Stimulated activated CD4-positive, alpha-beta T cell treated with anti-CD3 and anti-CD28 coated beads, Interleukin-2, amount 100 ng/mL, for 48 hours (primary cell): ENCODE measurements around the gene CLIC3.

Experiments used
- DNase-seq, 2 donors: peaks; one replicate each; pipeline ENCODE4 v3.0.0-alpha.2; 2020

CLIC3 gene

DNA sequence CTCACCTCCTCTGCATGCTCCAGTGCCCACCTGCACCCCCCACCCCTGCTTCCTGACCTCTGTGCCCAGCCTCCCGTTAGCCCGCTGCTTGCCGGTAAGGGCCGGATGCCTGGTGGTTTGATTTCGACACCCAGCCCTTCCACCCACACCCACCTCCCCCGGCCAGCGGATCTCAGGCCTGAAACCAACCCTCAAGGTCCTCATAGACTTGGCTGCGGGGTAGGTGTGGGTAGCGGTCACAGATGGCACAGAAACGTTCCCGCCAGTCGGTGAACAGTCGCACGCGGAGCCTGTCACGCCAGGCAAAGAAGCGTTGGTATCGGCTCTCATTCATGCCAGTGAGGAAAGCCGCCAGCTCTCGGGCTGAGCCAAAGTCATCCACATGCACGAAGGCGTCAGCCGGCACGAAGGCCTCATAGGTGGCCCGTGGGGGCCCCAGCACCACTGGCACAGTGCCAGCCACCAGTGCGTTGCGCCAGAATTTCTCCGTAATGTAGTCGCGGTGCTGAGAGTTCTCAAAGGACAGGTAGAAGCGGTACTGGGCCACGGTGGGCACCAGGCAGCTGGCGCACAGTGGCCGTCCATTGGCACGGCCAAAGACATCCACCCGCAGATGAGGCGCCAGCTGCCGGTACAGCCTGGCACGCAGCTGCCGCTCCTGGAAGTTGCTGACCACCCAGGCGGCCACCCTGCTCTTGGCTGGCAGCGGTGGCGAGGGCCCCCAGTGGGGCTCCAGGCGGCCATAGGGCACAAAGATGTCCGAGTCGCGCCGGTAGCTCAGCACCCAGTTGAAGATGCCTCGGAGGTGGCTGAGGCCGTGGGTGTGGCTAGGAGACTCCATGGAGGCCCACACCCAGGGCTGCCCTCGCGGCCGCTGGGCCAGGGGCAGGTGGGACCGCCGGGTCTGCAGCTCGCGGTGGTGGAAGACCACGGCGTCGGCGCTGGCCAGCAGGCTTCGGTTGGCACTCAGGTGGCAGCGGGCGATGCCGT lies 34.5 kb upstream of the CLIC3 start:
- peak in 1 of 2 donors; percentile 32 for DNase-seq

DNA sequence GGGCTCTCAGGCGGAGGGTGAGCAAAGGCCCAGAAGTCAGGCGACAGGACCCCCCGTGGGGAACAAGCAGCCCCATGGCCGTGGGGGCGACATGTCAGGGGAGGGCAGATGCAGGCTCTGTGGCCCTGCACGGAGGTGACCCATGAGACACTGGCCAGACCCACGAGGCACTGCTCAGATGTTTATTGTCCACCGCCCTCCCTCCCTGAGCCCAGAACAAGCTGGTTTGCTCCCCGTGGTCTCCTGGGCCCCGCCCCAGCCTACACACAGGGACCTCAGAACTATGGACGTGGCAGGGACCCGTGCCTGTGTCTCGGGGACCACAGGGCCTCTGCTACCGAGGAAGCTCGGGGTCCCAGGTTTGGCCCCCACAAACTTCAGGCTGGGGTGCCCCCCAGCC lies 33.6 kb upstream of the CLIC3 start:
- no peak for DNase-seq

DNA sequence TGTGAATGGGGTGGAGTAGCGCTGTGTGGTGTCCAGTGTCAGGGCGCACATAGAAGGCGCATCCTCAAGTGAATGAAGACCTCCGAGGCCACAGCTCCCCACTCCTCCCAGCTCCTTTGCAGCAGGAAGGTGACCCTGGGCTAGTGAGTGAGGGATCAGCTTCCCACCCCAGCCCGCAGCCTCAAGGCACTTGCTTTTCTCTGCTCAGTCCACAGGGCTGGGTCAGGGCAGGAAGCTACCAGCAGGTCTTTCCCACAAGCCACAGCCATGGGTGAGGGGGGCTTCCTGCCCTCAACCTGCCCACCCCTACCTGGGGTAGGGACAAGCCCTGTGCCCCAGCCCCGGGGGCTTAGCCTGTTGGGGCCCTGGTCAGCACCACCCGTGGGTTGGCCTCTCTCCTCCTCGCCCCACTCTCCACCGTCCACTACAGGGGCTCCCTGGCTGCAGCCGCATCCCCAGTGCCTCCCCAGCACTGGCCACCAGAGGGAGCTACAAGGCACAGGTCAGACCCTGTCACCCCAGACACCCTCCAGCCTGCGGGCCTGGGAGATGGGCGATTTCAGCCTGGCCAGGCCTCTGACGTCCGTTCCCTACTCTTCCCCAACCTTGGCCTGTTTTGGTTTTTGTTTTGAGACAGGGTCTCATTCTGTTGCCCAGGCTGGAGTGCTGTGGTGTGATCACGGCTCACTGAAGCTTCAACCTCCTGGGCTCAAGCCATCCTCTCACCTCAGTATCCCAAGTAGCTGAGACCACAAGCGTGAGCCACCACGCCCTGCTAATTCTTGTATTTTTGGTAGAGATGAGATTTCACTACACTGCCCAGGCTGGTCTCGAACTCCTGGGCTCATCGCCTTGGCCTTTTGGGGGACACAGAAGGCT lies 32.9 kb upstream of the CLIC3 start:
- DNase-seq: peak; percentile 80 to 84

DNA sequence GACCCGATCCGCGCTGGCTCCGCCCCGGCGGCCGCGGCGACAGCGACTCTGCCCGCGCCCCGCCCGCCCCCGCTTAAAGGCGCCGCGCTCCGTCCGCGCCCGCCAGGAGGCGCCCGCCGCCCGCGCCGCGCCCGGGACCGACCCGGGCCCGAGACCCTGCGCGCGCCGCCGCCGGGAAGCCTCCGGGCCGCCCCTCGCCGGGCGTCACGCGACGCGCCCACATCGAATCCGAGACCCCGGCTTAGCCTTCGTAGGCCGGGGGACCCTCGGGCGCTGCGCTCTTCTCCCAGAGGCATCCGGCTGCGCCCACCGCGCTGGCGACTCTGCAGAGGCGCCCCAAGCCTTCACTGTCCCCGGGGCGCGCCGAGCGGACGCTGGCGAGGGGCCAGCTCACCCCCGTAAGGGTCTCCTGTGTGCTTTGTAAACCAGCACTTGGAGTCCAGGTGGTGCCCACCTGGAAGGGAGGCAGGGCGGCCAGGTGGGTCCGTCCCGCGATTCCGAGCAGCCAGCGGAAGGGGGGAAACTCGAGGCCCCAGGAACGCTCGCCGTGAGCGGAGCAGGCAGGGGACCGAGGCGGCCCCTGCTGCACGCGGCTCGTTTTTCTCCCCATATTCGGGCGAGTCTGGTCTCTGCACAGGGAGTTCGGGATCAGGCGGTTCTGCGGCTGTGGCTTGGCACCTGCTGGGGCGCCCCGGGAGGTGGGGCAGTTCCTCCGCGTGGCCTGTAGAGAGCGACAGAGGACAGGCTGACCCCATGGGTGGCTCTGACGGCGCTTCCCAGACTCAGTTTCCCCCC lies 32.1 kb upstream of the CLIC3 start:
- peak; percentile 57 to 69 for DNase-seq

DNA sequence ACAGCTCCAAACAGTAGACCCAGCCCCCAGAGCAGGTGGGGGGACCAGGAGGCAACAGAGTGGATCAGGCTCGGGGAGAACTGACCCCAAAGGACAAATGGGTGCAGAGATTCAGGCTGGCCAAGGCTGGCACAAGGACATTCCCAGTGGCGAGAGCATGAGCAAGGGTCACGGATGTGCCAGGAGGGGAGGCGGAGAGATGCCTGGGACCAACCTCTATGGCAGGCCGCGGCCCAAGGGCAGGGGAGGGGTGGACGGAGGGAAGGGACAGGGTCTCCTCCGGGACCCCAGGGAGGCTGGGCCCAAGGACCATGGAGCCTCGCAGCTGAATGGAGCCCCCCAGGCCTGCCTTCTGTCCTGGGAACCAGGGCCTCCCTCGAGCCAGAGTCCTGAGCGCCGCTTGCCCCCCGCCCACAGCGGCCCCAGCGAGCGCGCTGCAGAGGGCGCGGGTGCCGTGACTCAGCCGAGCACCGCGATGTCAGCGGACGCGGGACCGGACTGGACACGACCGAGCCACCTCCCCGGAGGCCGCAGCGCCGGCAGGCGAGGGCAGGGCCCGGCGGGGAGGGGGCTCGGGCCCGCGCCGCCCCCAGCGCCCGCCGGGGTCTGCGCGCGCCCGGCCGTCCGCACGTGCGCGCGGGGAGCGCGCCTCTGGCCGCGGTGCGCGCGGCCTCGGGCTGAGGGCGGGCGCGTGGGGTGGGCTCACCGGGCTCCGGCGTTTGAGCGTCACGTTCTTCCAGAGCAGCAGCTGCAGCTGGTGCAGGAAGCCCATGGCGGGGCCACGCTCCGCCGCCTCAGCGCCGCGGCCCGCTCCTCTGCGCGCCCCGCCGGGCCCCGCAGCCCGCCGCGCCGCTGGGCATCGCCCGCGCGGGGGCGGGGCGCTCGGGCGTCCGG lies 31.2 kb upstream of the CLIC3 start, which contains the start of gene ABCA2:
ABCA2 (minus strand) TSS at position 869 of the 894 bp plus-strand sequence; CDS start at position 772, 97 bp downstream.
- DNase-seq: no peak

DNA sequence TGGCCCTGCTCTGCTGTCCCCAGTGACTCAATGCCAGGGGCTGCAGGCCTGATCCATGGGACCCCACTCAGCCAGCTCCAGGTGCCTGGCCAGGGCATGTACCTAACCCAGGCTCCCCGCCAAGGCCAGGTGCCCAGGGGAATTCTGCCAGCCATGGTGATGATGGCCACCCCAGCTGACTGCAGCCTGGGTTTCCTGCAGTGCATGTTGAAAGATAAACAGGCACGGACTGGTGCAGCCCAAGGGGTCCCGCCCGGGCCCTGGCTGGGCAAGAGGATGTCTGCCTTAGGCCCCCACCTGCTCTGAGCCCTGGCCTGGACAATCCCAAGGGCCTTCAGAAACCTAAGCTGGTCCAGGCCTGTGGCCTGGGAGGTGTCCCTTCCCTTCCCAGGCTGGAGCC lies 30.5 kb upstream of the CLIC3 start:
- DNase-seq: no peak

DNA sequence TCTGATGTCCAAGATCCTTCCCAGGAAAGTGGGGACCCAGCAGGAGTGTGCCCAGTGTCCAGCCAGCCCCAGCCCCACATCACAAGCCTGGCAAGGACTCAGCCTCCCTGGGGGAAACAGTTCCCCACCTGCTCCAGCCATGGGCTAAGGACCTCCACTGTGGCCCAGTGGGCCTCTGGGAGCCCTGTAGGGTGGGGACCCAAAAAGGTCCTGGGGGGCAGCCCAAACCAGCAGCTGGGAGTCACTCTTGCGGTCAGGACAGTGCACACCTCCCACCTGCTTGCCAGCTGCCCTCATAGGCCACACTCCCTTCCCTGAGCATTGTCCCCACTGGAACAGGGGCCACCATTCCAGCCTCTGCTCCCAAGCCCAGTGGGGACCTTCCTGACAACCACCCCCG lies 30.0 kb upstream of the CLIC3 start:
- DNase-seq: no peak

DNA sequence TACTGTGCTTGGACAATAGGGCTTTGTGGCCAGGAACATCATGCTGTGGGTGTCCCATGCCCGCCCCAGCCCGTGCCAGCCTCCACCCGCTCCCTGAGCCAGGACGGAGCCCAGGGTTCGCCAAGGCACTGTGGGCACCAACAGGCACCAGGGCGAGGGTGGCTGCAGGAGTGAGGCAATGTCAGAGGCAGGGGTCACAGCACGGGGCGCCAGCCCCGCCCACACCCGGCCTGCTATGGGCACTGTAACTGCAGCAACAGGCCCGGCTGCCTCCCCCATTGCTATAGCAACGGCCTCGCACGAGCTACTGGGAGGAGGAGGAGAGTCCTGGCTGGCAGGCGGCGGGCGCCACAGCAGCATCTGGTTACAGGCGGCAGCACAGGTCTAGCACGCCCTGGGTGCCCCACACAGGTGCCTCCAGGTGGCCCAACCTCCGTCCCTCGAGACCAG lies 29.2 kb upstream of the CLIC3 start:
- DNase-seq: no peak

DNA sequence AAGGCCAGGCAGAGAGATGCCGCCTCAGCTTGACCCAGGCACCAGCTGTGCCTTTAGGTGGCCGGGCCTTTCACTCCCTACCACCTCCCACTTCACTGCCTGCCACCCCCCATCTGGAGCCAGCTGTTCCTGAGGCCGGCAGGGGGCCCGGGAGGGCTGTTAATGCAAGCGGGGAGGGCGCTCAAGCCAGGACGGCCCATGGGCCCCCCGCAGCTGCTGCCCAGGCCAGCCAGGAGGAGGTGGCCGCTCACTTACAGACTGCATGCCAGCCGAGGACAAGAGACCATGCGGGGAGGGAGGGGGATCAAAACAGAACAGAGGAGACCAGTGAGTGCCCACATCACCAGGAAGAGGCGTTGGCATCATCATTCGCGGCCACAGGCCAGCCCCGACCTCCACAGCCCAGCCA lies 27.2 kb upstream of the CLIC3 start:
- no peak for DNase-seq

DNA sequence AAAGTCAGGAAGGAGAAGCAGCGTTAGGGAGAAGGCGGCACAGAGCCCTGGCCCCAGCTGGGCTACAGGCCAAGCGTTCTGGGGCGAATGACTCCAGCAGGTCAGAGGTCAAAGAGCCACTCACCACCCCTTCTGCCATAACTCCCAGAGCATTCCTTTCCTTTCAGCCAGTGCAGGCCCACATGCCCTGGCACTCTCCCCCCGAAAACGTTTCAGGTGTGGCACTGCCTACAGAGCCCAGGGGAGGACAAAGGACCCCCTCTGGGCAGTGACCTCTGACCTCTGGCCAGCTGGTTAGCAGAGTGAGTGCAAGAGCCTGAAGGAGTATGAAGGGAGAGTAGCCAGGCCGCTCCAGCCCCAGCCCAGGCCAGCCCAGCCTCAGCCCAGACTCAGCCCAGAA lies 26.8 kb upstream of the CLIC3 start:
- DNase-seq: no peak

DNA sequence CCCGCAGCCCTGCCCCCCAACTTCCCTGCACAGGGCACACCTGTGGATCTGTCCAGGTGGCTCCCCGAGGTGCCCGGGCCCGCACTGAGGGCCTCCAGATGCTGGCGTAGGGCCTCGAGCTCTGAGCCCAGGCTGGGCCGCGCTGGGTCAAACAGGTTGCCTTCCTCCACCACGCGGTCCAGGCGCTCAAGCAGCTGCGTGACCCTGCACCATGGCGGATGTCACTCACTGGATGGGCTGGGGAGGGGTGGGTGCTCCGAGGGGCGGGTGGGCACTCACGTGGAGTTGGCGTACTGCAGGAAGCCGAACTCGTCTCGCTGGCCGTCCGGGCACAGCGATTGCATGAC lies 26.3 kb upstream of the CLIC3 start:
- DNase-seq: no peak

DNA sequence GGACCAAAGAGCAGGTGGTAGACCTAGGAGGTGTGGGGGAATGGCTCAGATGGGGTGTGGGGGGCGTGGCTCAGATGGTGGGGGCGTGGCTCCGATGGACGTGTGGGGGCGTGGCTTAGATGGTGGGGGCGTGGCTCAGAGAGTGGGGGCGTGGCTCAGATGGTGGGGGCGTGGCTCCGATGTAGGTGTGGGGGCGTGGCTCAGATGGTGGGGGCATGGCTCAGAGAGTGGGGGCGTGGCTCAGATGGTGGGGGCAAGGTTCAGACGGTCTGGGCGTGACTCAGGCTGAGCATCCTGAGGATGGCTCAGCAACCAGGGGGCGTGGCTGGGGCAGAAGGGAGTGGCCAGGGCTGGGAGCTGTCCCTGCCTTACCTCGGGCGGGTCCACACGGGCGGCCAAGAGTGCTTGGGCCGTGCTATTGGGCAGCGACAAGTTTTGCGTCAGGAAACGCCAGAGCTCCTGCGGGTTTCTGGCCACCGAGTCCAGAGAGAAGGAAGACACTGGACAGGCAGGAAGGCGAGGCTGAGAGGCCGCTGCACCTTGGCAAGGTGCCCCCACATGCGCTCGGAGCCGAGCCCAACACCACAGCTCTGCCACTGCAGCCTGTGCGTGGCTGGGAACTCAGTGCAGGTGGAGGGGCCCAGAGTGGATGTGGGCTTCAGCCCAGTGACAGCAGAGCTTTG lies 25.8 kb upstream of the CLIC3 start:
- peak; percentile 66 to 72 for DNase-seq

DNA sequence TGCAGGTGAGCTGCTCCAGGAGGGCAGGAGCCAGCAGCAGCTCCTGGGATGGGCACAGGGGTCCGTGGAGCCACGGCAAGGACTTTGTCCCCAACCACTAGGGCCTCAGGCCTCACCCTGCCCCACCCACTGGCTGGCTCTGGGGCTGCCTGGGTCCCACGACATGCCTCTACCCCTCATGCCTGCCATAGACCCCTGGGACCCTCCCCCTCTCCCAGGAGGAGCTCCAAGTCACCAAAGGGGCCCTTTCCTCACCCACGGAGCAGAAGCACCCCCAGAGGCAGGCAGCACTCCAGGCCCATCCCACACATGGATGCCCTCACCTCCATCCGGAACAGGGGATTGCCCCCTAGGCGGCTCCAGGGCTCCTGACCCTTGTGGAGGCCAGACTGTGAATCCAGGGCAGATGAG lies 25.2 kb upstream of the CLIC3 start:
- no peak for DNase-seq

DNA sequence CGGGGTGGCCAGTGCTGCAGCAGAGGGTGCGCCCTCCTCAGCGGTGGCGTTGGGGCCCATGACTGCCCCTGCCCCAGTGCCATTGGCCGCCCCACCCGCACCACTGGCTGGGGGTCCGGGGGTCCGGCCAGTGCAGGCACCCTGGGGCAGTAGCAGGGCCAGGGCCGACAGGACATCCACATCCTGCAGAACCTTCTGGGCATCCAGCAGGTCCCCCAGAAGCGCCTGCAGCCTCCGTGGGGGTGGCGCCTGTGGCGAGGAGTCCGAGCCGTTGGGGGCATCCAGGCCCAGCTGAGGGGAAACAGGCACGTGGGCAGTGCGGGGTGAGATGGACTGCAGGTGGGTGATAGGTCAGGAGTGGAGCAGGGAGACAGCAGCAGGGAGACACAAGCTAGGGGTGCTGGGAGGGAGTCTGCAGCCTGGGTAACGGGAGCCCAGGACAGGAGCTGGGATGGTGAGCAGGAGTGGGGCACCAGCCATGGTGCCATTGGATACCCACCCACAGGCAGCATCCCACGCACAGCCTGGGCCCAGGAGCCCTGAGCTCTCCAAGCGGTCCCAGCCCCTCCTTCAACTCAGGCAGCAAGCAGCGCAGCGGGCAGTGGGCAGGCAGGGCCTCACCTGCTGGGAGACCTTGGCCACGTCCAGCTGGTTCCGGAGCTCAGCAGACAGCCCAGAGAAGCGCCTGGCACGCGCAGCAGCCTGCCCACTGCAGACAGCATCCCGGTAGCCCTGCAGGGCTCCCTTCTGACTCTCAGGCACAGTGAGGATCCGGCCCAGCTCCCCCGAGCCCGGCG lies 24.6 kb upstream of the CLIC3 start:
- DNase-seq: no peak

DNA sequence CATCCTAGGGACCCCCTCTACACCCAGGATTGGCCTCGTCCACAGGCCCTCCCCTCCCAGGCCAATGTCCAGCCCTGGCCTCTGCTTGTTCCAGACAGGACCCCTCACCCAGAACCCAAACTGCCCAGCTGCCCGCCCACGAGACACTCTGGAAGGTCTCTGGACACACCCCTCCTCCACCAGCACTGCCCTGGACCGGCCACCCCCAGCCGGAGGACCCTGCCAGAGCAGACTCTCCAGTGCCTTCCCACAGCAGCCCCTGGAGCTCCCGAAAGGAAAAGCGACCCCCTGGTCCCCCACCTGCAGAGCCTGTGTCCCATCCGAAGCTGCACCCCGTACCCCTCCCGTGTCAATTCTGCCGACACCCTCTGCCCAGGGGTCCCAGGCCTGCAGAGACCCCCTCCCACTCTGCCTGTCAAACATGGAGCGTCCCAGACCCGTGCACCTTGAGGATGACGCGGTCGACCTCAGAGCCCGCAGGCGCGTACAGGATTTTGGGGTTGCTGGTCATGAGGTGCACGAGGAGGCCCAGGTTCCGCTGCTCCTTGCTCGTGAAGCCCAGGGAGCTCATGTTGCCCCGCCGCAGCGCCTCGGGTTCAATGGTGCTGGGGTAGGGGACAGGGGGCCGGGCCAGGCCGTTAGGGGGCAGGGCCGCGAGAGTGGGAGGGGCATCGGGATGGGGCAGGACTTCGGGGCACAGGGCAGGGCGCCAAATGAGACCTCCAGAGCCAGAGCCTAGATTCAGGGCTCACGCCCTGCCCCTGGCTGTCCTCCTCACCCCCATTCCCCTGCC lies 23.7 kb upstream of the CLIC3 start:
- DNase-seq: no peak

DNA sequence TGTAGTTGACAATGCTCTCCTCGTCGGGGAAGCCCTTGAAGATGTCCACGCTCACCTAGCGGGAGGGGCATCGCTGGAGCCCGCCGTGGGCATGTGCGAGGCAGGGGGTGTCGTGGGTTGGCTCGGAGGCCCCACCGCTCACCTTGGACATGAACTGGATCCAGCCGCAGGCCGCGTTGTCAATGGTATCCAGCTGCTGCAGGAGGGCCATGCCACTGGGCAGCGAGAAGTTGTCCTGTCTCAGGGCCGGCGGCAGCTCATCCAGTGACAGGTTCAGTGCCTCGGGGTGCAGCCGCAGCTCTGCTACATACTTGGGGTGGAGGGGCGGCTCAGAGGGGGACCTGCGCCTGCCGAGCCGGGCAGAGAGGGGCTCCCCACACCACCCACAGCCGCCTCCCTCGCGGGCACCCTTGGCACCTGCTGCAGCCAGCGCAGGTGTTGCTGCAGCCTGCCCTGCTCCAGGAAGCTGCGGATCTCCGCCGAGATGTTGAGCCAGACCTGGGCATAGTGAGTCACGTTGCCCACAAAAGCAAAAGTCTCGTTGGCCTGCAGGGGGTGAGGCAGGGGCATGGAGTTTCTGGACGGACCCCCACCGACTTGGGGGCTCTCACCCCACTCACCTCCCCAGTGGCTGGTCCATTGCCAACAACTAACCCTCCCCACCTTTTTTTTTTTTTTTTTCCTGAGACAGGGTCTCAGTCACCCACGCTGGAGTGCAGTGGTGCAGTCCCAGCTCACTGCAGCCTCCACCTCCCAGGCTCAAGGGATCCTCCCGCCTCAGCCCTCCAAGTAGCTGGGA lies 22.6 kb upstream of the CLIC3 start:
- DNase-seq: no peak

DNA sequence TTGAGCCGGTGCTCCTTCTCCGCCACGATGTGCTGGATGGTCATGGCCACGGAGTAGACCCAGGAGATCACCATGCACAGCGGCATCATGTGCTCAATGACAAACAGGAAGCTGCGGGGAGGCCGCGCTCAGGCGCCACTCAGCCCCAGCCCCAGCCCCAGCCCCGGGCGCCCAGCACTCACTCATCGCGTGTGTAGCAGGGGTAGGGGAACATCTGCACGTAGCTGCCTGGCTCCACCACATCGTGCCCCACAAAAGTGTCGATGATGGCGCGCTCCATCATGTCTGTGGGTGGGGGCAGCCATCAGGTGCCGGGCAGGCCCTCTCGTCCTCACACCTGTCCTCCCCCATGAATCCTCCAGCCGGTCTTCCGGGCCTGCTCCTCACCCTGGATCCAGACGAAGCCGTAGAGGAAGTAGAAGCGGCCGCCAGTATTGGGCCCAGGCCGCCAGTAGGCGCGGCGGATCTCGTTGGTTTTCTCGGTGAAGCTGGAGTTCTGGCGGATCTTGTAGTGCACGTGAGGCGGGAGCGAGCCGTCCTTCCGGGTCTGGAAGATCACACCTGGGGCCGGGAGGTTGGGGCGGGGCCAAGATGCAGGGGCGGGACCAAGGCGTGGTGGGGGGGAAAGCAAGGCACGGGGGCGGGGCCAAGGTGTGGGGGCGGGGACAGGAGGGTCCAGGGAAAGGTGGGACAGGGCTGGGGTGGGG lies 21.6 kb upstream of the CLIC3 start:
- no peak for DNase-seq

DNA sequence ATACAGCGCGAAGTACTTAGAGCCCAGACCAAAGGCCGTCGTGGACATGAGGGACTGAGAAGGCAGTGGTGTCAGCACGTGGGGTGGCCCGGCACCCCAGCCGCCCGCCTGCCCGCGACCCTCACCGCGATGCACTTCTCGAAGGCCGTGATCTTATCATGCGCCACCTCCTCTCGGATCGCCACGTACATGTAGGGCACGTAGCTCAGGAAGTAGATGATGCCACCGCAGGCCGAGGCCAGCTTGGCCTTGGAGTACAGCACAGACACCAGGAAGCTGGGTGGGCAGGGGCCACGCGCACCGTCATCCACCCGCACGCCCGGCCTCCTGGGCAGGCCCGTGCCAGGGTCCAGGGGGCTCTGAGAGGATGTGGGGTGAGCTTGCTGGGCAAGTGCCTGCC lies 20.7 kb upstream of the CLIC3 start:
- no peak for DNase-seq
